Uterus (tissue), 4 donors: Measurements from ENCODE around the gene PPM1H. TPM values are rescaled to one million over a fixed set of nuclear protein-coding genes. Genes with fewer than 3 reads are reported as not detected.

Experiments
- DNase-seq, 2 donors: peaks; one replicate each; pipeline ENCODE4 v3.0.0-alpha.2; 2019 to 2020
- H3K27ac ChIP-seq, 2 donors: fragments of 200-600 bp; sonication (generic); 1 replicate in 1 of 2; 2 replicates in 1 of 2; pipeline ENCODE4 v1.5.1; 2016 to 2018
- H3K27me3 ChIP-seq, 2 donors: fragments of 200-600 bp; sonication (generic); one replicate each; pipeline ENCODE4 v1.5.1; 2018 to 2019; ENCODE audit warnings: control low read depth in 1 of 2
- H3K36me3 ChIP-seq, 2 donors: fragments of 200-600 bp; sonication (generic); one replicate each; pipeline ENCODE4 v1.5.1; 2019; ENCODE audit warnings: control low read depth in 1 of 2
- H3K4me1 ChIP-seq, 2 donors: fragments of 200-600 bp; sonication (generic); one replicate each; pipeline ENCODE4 v1.5.1; 2018 to 2019; ENCODE audit warnings: control low read depth in 1 of 2
- H3K4me3 ChIP-seq, 2 donors: fragments of 200-600 bp; sonication (generic); 1 replicate in 1 of 2; 2 replicates in 1 of 2; pipeline ENCODE4 v1.5.1; 2018 to 2019; ENCODE audit warnings: mild to moderate bottlenecking in 1 of 2
- H3K9me3 ChIP-seq, 2 donors: fragments of 200-600 bp; sonication (generic); one replicate each; pipeline ENCODE4 v1.5.1; 2019; ENCODE audit warnings: control low read depth in 1 of 2
- CTCF ChIP-seq, 4 experiments: fragments of 200-600 bp in 2 of 4; fragments of 450-650 bp in 2 of 4; sonication (generic) in 2 of 4; IDR thresholded peaks; one replicate each; pipeline ENCODE4 v1.5.1; 2016 to 2019; ENCODE audit warnings: antibody characterized with exemption in 4 of 4, mild to moderate bottlenecking in 2 of 4, moderate library complexity in 1 of 4
- POLR2A ChIP-seq, 2 donors: fragments of 450-650 bp; IDR thresholded peaks; one replicate each; pipeline ENCODE4 v1.6.1; 2016; ENCODE audit warnings: antibody characterized with exemption in 2 of 2, mild to moderate bottlenecking in 1 of 2, moderate library complexity in 1 of 2
- intact Hi-C: fragments of 100-400 bp; cut with DNase I; formaldehyde crosslinking; loops from one replicate; pipeline ENCODE4 v1.15.1; 2023; ENCODE audit warnings: low total_unique reads
- total RNA-seq, 4 donors: library from RNA; depleted of rRNA in 3 of 4; stranded (reverse); fragments of >200 nt in 3 of 4; gene quantifications; one replicate each; pipeline versions ENCODE4 v1.1.0 to v1.2.4, GENCODE V29; 2014 to 2023
- donor health status: DM: yes; HTN: yes; CAD: no.

PPM1H gene
- total RNA-seq, 4 donors from 2014 or later, result 2.0 to 24.1 (median 6.6) TPM

- no peak overlapping the region for H3K27ac ChIP-seq
- TF ChIP-seq POLR2A (IDR thresholded peaks at IDR 0.05), result no peak
- no peak for TF ChIP-seq CTCF (IDR thresholded peaks at IDR 0.05)
- no peak for DNase-seq
- no peaks in the 10 kb centered on the region for H3K36me3 ChIP-seq
- no peaks in the 10 kb centered on the region for H3K9me3 ChIP-seq
- intact Hi-C loops, result no loop called here
- no peak overlapping the region for H3K4me3 ChIP-seq
- H3K4me1 ChIP-seq, result no peaks in the 10 kb centered on the region
- no peaks in the 10 kb centered on the region for H3K27me3 ChIP-seq
Observed at GRCh38 chr12:62928632-62929031, 6.3 kb downstream of the PPM1H start.

- Histone ChIP-seq H3K4me1 (no peaks in the 10 kb centered on the region), H3K36me3 (no peaks in the 10 kb centered on the region), H3K27ac (no peak overlapping the region), H3K4me3 (no peak overlapping the region), H3K27me3 (no peaks in the 10 kb centered on the region), H3K9me3 (no peaks in the 10 kb centered on the region)
- no peak for TF ChIP-seq CTCF (IDR thresholded peaks at IDR 0.05)
- TF ChIP-seq POLR2A (IDR thresholded peaks at IDR 0.05), result no peak
- intact Hi-C loops, result no loop called here
- no peak for DNase-seq
Observed at GRCh38 chr12:62925680-62926079, 9.3 kb downstream of the PPM1H start.

GRCh38 chr12:62924084-62924483 is 10.9 kb downstream of the PPM1H start:
- intact Hi-C loops, result no loop called here
- TF ChIP-seq POLR2A (IDR thresholded peaks at IDR 0.05), result no peak
- TF ChIP-seq CTCF (IDR thresholded peaks at IDR 0.05), result no peak
- Histone ChIP-seq H3K36me3 (no peaks in the 10 kb centered on the region), H3K4me3 (no peak overlapping the region), H3K9me3 (no peaks in the 10 kb centered on the region), H3K27ac (no peak overlapping the region), H3K27me3 (no peaks in the 10 kb centered on the region), H3K4me1 (no peaks in the 10 kb centered on the region)
- no peak for DNase-seq

- no peak for TF ChIP-seq POLR2A (IDR thresholded peaks at IDR 0.05)
- TF ChIP-seq CTCF (IDR thresholded peaks at IDR 0.05), result no peak
- no peaks in the 10 kb centered on the region for H3K9me3 ChIP-seq
- H3K36me3 ChIP-seq, result no peaks in the 10 kb centered on the region
- DNase-seq, result no peak
- no peak overlapping the region for H3K27ac ChIP-seq
- no peaks in the 10 kb centered on the region for H3K4me1 ChIP-seq
- H3K27me3 ChIP-seq, result no peaks in the 10 kb centered on the region
- no peak overlapping the region for H3K4me3 ChIP-seq
- intact Hi-C loops, result no loop called here
Observed at GRCh38 chr12:62922539-62922938, 12.4 kb downstream of the PPM1H start.

- DNase-seq, result no peak
- Histone ChIP-seq H3K9me3 (no peaks in the 10 kb centered on the region), H3K27ac (no peak overlapping the region), H3K27me3 (no peaks in the 10 kb centered on the region), H3K4me1 (no peaks in the 10 kb centered on the region), H3K36me3 (no peaks in the 10 kb centered on the region), H3K4me3 (no peak overlapping the region)
- TF ChIP-seq CTCF (IDR thresholded peaks at IDR 0.05) (no peak), POLR2A (IDR thresholded peaks at IDR 0.05) (no peak)
- intact Hi-C loops, result no loop called here
Observed at GRCh38 chr12:62919838-62920237, 15.1 kb downstream of the PPM1H start.
